HG02571 (cell line): ENCODE measurements around the gene KLHDC1.
"Not testable (repeated sequence)": the region's sequence is repeated elsewhere in the genome, so short reads cannot be mapped to it uniquely, and the experiment has no call there.

Experiments
- ATAC-seq: cut with Tn5 transposase; IDR thresholded peaks from one replicate; pipeline ENCODE4 v1.9.1; 2021; ENCODE audit warnings: mild to moderate bottlenecking, moderate library complexity; ENCODE audit not compliant: unreplicated experiment

Gene KLHDC1

GRCh38 chr14:49781040-49781439, 88.1 kb downstream of the KLHDC1 start:
- ATAC-seq: not testable (repeated sequence)

DNA sequence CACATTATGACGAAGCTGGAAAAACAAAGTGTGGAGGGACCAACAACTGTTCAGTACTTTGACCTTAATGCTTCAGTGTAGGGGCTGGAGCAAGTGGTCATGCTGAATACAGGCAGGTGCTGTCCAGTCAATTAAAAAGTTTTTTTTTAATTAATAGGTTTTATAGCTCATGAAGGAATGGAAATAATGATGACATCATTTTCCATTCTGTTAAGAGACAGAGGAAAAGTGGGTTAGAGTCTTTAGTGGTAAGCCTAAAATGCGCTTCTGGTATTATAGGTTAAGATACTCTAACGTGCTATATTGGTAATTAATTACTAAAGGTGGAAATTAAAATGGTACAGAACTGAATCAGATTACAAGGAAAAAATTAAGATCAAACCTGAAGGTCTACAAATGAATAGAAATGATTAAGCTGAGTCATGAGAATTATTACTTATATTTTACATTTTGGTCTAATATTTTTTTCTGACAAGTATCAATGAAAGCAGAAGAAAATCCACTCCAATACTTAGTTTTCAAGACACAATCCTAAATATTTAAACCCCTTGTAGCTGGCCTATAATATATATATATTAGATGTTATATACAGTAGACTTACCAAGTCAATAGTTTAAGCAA, 90.6 kb downstream of the KLHDC1 start:
- ATAC-seq: no peak

DNA sequence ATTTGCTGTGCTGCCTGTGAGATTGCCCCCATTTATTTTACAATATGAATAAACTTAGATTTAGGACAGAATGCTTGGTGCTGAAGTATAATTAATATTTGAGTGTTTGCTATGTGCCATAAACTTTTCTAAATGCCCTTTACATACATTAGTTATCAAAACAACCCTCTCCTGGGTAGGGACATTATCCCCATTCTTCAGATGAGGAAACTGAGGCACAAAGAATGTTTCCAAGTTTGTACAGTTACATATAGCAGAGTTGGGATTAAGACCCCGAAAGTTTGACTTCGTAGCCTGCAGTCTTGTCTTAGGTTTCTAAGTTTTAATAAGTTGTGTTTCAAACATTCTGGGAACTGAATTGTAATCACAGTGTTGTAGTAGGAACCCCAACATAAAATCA, 93.4 kb downstream of the KLHDC1 start:
- no peak for ATAC-seq

GRCh38 chr14:49792618-49793017, 99.7 kb downstream of the KLHDC1 start:
- no peak for ATAC-seq

- ATAC-seq: no peak
Observed at GRCh38 chr14:49796025-49796424, 103.1 kb downstream of the KLHDC1 start.
